IMR-90 (cell line): ENCODE measurements around the gene RRAGD. TPM values are rescaled to one million over a fixed set of nuclear protein-coding genes. Genes with fewer than 3 reads are reported as not detected.

Experiments used
- ATAC-seq: fragments of 200-7000 bp; cut with Tn5 transposase; 2 replicates; pipeline ENCODE4 v1.9.1; 2020; ENCODE audit warnings: low read depth, mild to moderate bottlenecking, moderate library complexity
- BruUV-seq: library from RNA; stranded (reverse); fragments of 400-500 nt; replicated peaks from 2 replicates; lab custom pipeline; 2021; lab: Mats Ljungman, UMichigan
- CTCF ChIA-PET: fragments of 300-600 bp; formaldehyde crosslinking; extraction: SDS; loops from one replicate; lab custom pipeline; 2021; ENCODE audit warnings: antibody characterized with exemption; lab: Yijun Ruan, JAX
- POLR2A ChIA-PET: fragments of 300-600 bp; sonication (Branson Sonifier 250); formaldehyde crosslinking; loops from one replicate; lab custom pipeline; 2022; ENCODE audit warnings: antibody characterized with exemption; ENCODE audit not compliant: unreplicated experiment; lab: Charles Lee
- DNase-seq: peaks from one replicate; pipeline ENCODE4 v3.0.0; 2013
- H2AFZ ChIP-seq: replicated peaks from 2 replicates; pipeline ENCODE3; 2013; ENCODE audit warnings: low read length, mild to moderate bottlenecking; ENCODE audit not compliant: poor library complexity
- H2AK5ac ChIP-seq: 2 replicates; pipeline ENCODE4 v1.6.1; 2013; ENCODE audit warnings: low read depth, low read length, inconsistent platforms
- H2AK9ac ChIP-seq: replicated peaks from 2 replicates; pipeline ENCODE3; 2013; ENCODE audit warnings: mild to moderate bottlenecking, low read depth, low read length, moderate library complexity; ENCODE audit not compliant: poor library complexity
- H2BK120ac ChIP-seq: 2 replicates; pipeline ENCODE4 v1.6.1; 2013; ENCODE audit warnings: low read depth, low read length, inconsistent platforms
- H2BK15ac ChIP-seq: 3 replicates; pipeline ENCODE4 v1.6.1; 2013; ENCODE audit warnings: low read depth, low read length, inconsistent platforms
- H2BK20ac ChIP-seq: 2 replicates; pipeline ENCODE4 v1.6.1; 2013; ENCODE audit warnings: low read depth, mild to moderate bottlenecking, inconsistent platforms, low read length, moderate library complexity
- H2BK5ac ChIP-seq: 2 replicates; pipeline ENCODE4 v1.6.1; 2013; ENCODE audit warnings: mild to moderate bottlenecking, low read depth, low read length, inconsistent platforms; ENCODE audit not compliant: poor library complexity, severe bottlenecking
- H3K14ac ChIP-seq: replicated peaks from 2 replicates; pipeline ENCODE4 v1.6.1; 2013; ENCODE audit warnings: low read depth, low read length, inconsistent platforms
- H3K18ac ChIP-seq: 2 replicates; pipeline ENCODE4 v1.6.1; 2013; ENCODE audit warnings: low read depth, low read length, control low read depth
- H3K23ac ChIP-seq: 2 replicates; pipeline ENCODE4 v1.6.1; 2013; ENCODE audit warnings: low read depth, low read length, inconsistent platforms
- H3K27ac ChIP-seq: 2 replicates; pipeline ENCODE4 v1.5.1; 2013; ENCODE audit warnings: mild to moderate bottlenecking, control low read depth, low read length; ENCODE audit not compliant: insufficient read depth
- H3K27me3 ChIP-seq: 2 replicates; pipeline ENCODE4 v1.6.1; 2013; ENCODE audit warnings: low read length; ENCODE audit not compliant: control insufficient read depth, insufficient read depth
- H3K36me3 ChIP-seq: 2 replicates; pipeline ENCODE4 v1.6.1; 2013; ENCODE audit warnings: low read length, mixed read lengths; ENCODE audit not compliant: control insufficient read depth, insufficient read depth
- H3K4ac ChIP-seq: 2 replicates; pipeline ENCODE4 v1.6.1; 2013; ENCODE audit warnings: low read depth, low read length, inconsistent platforms
- H3K4me1 ChIP-seq: 2 replicates; pipeline ENCODE4 v1.6.1; 2013; ENCODE audit warnings: low read length, mixed read lengths; ENCODE audit not compliant: control insufficient read depth, insufficient read depth
- H3K4me2 ChIP-seq: 2 replicates; pipeline ENCODE4 v1.6.1; 2013; ENCODE audit warnings: low read depth, mild to moderate bottlenecking, control low read depth, low read length, moderate library complexity
- H3K4me3 ChIP-seq: 2 replicates; pipeline ENCODE4 v1.5.1; 2013; ENCODE audit warnings: low read depth, mild to moderate bottlenecking, control low read depth, low read length, moderate library complexity; ENCODE audit not compliant: insufficient read depth
- H3K56ac ChIP-seq: 2 replicates; pipeline ENCODE4 v1.6.1; 2013; ENCODE audit warnings: low read length, inconsistent platforms; ENCODE audit not compliant: insufficient read depth; ENCODE audit errors: extremely low read depth
- H3K79me1 ChIP-seq, 2 experiments: 2 replicates each; pipeline ENCODE4 v1.6.1; 2013; ENCODE audit warnings: low read length in 2 of 2, inconsistent platforms in 1 of 2, low read depth in 1 of 2
- H3K9ac ChIP-seq: 2 replicates; pipeline ENCODE4 v1.6.1; 2013; ENCODE audit warnings: low read depth, low read length, control low read depth
- H3K9me1 ChIP-seq: 2 replicates; pipeline ENCODE4 v1.6.1; 2013; ENCODE audit warnings: low read length, inconsistent platforms; ENCODE audit not compliant: insufficient read depth
- H3K9me3 ChIP-seq: 2 replicates; pipeline ENCODE4 v1.6.1; 2013; ENCODE audit warnings: low read length; ENCODE audit not compliant: control insufficient read depth, insufficient read depth
- H4K20me1 ChIP-seq: 2 replicates; pipeline ENCODE4 v1.6.1; 2013; ENCODE audit warnings: low read length, inconsistent platforms; ENCODE audit not compliant: insufficient read depth
- H4K5ac ChIP-seq: 2 replicates; pipeline ENCODE4 v1.6.1; 2013; ENCODE audit warnings: mild to moderate bottlenecking, low read depth, low read length, control low read depth
- H4K8ac ChIP-seq, 2 experiments: 2 replicates each; pipeline ENCODE4 v1.6.1; 2013; ENCODE audit warnings: low read depth in 2 of 2, low read length in 2 of 2, control low read depth in 1 of 2, inconsistent platforms in 1 of 2
- H4K91ac ChIP-seq: 2 replicates; pipeline ENCODE4 v1.6.1; 2013; ENCODE audit warnings: low read depth, low read length, inconsistent platforms; ENCODE audit not compliant: insufficient read depth
- BHLHE40 ChIP-seq: fragments of 150-350 bp; IDR thresholded peaks from 2 replicates; pipeline ENCODE4 v1.6.1; 2016; ENCODE audit warnings: mild to moderate bottlenecking, low read depth, low read length
- CEBPB ChIP-seq: IDR thresholded peaks from 2 replicates; pipeline ENCODE4 v1.6.1; 2012; ENCODE audit warnings: low read depth, low read length, improper control_type of control experiment
- CHD1 ChIP-seq: IDR thresholded peaks from 2 replicates; pipeline ENCODE4 v1.6.1; 2012; ENCODE audit warnings: low read depth, low read length, improper control_type of control experiment
- CTCF ChIP-seq: conservative IDR thresholded peaks from 2 replicates; pipeline ENCODE4 v1.5.1; 2012; ENCODE audit warnings: mild to moderate bottlenecking, low read depth, low read length, improper control_type of control experiment
- ELK1 ChIP-seq: fragments of 150-350 bp; IDR thresholded peaks from 2 replicates; pipeline ENCODE4 v1.6.1; 2016; ENCODE audit warnings: low read depth, mild to moderate bottlenecking, low read length, moderate library complexity, borderline replicate concordance
- FOS ChIP-seq: fragments of 150-350 bp; IDR thresholded peaks from 2 replicates; pipeline ENCODE4 v1.6.1; 2016; ENCODE audit warnings: low read depth, low read length
- MAFK ChIP-seq: IDR thresholded peaks from 2 replicates; pipeline ENCODE4 v1.6.1; 2012; ENCODE audit warnings: low read depth, low read length, improper control_type of control experiment
- MAZ ChIP-seq: IDR thresholded peaks from 2 replicates; pipeline ENCODE4 v1.6.1; 2012; ENCODE audit warnings: low read depth, mild to moderate bottlenecking, low read length, improper control_type of control experiment, moderate library complexity, borderline replicate concordance
- MXI1 ChIP-seq: IDR thresholded peaks from 2 replicates; pipeline ENCODE4 v1.6.1; 2012; ENCODE audit warnings: low read depth, mild to moderate bottlenecking, low read length, moderate library complexity, borderline replicate concordance
- NFE2L2 ChIP-seq: fragments of 150-350 bp; IDR thresholded peaks from 2 replicates; pipeline ENCODE4 v1.6.1; 2016; ENCODE audit warnings: low read depth, mild to moderate bottlenecking, low read length
- POLR2A ChIP-seq: IDR thresholded peaks from 2 replicates; pipeline ENCODE4 v1.6.1; 2012; ENCODE audit warnings: mild to moderate bottlenecking, low read depth, low read length
- RAD21 ChIP-seq: IDR thresholded peaks from 2 replicates; pipeline ENCODE4 v1.6.1; 2012; ENCODE audit warnings: low read length, improper control_type of control experiment
- RCOR1 ChIP-seq: IDR thresholded peaks from 2 replicates; pipeline ENCODE4 v1.6.1; 2012; ENCODE audit warnings: mild to moderate bottlenecking, low read length, improper control_type of control experiment; ENCODE audit not compliant: insufficient replicate concordance
- RFX5 ChIP-seq: IDR thresholded peaks from 2 replicates; pipeline ENCODE4 v1.8.0; 2012; ENCODE audit warnings: low read depth, mild to moderate bottlenecking, low read length, moderate library complexity
- SMC3 ChIP-seq: fragments of 150-350 bp; IDR thresholded peaks from 2 replicates; pipeline ENCODE4 v1.6.1; 2016; ENCODE audit warnings: low read depth, mild to moderate bottlenecking, antibody characterized with exemption, low read length, moderate library complexity
- WGBS, 2 experiments: methylation state at CpG; one replicate each; pipeline versions ENCODE4 v1.1.5 to v1.1.7; 2013; ENCODE audit warnings: missing lambda C conversion rate in 2 of 2; ENCODE audit not compliant: insufficient read length in 1 of 2; ENCODE audit errors: extremely low coverage in 2 of 2; 5-methylcytosine and 5-hydroxymethylcytosine counted together
- dilution Hi-C: fragments of 300-500 bp; cut with HindIII; formaldehyde crosslinking; loops from one replicate; pipeline ENCODE4 v1.14.3; 2018; ENCODE audit warnings: low sequenced_read_pairs; ENCODE audit not compliant: unreplicated experiment
- in situ Hi-C: fragments of 300-500 bp; cut with MboI; formaldehyde crosslinking; loops from 3 replicates; pipeline ENCODE4 v1.14.3; 2019; ENCODE audit warnings: low sequenced_read_pairs, inconsistent platforms, mixed read lengths
- intact Hi-C: fragments of 100-400 bp; cut with micrococcal nuclease; formaldehyde crosslinking; loops from 2 replicates; pipeline ENCODE4 v1.10.0; 2022
- polyA plus RNA-seq, 3 experiments: library from polyadenylated mRNA; depleted of rRNA; stranded (reverse); fragments of >200 nt; gene quantifications; 2 replicates each; pipeline ENCODE4 v1.2.3, GENCODE V29; 2012; ENCODE audit warnings: low replicate concordance in 1 of 3
- total RNA-seq: library from RNA; depleted of rRNA; stranded (reverse); fragments of >200 nt; gene quantifications from 2 replicates; pipeline ENCODE4 v1.2.3, GENCODE V29; 2012
- TF ChIP-seq, protein P1 (sequence below): fragments of 150-350 bp; IDR thresholded peaks from 2 replicates; pipeline ENCODE4 v1.6.1; 2017; ENCODE audit warnings: mild to moderate bottlenecking, antibody characterized with exemption, low read length, low read depth

RRAGD gene
- total and polyA plus RNA-seq, 2 of the 4 experiments (the other 2 are of a cell fraction), result not detected

DNA sequence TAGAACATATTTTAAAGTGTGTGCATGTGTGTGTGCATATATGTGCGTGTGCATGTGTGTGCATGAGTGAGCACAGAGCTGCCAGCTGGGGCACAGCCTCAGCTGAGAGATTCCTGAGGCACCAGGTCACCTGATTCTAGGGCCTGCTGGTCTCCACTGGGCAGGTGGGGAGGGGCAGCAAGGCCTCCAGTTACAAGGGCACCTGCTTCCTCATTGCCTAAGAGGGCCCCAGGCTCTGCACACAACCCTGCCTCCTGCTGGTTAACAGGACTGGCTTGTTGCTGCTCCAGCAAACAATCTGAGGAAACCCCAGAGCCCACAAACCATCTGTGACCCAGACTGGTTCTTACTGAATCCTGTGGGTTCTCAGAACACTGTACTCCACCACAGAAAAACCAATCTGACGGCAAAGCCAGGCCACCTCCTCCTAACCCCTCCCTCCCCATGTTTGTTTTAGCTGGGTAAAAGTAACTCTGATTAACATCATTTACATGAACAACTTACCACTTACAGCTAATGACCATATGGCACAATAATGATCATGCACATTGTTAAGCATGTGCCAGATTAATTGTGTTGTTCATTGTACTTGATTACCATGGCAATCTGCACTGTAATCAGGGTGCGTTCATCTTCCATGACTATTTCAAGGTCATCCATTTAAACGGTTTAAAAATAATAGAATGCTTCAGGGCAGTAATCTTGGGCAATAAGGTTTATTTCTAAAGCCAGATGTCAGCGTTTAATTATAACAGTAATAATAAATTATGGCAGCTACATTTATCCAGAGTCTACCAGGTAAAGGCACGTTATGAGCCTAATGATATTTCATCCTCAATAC lies 36.4 kb downstream of the RRAGD start:
- no peak overlapping the region for H3K18ac ChIP-seq
- H4K91ac ChIP-seq, result no peak overlapping the region
- H4K5ac ChIP-seq, result no peak overlapping the region
- dilution Hi-C loops, result no loop called here
- no peak overlapping the region for H3K9ac ChIP-seq
- no peak overlapping the region for H2AFZ ChIP-seq
- ATAC-seq (no peak), DNase-seq (no peak)
- H2AK9ac ChIP-seq, result no peak overlapping the region
- in situ Hi-C loops, result no loop called here
- H3K36me3 ChIP-seq, result no peaks in the 10 kb centered on the region
- H3K56ac ChIP-seq, result no peak overlapping the region
- WGBS, 2 experiments, result no CpG with 5 or more reads among the region's 6 CpGs
- ChIA-PET POLR2A (no interaction called here), CTCF (no interaction called here)
- no peak overlapping the region for H2BK15ac ChIP-seq
- no TSS peak for BruUV-seq
- peaks cover 4% of the 10 kb centered on the region for H3K27me3 ChIP-seq
- intact Hi-C loops, result no loop called here
- no peak overlapping the region for H3K4ac ChIP-seq
- no peak overlapping the region for H2BK20ac ChIP-seq
- TF ChIP-seq MAFK (no peak), RFX5 (no peak), MXI1 (no peak), BHLHE40 (no peak), ELK1 (no peak), RAD21 (no peak), CEBPB (no peak), CHD1 (no peak), FOS (no peak), CTCF (no peak), SMC3 (no peak), RCOR1 (no peak), MAZ (no peak), POLR2A (no peak), NFE2L2 (no peak)
- TF ChIP-seq, protein P1, sequence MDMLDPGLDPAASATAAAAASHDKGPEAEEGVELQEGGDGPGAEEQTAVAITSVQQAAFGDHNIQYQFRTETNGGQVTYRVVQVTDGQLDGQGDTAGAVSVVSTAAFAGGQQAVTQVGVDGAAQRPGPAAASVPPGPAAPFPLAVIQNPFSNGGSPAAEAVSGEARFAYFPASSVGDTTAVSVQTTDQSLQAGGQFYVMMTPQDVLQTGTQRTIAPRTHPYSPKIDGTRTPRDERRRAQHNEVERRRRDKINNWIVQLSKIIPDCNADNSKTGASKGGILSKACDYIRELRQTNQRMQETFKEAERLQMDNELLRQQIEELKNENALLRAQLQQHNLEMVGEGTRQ, result no peak
- H2BK5ac ChIP-seq, result no peak overlapping the region
- no peak overlapping the region for H4K8ac ChIP-seq
- H3K79me1 ChIP-seq, result no peaks in the 10 kb centered on the region
- no peak overlapping the region for H3K4me3 ChIP-seq
- no peak overlapping the region for H3K27ac ChIP-seq
- H2AK5ac ChIP-seq, result no peak overlapping the region
- no peaks in the 10 kb centered on the region for H4K20me1 ChIP-seq
- H3K23ac ChIP-seq, result no peak overlapping the region
- no peak overlapping the region for H3K4me2 ChIP-seq
- no peaks in the 10 kb centered on the region for H3K9me3 ChIP-seq
- H3K4me1 ChIP-seq, result no peaks in the 10 kb centered on the region
- no peaks in the 10 kb centered on the region for H3K9me1 ChIP-seq
- no peak overlapping the region for H2BK120ac ChIP-seq
- H3K14ac ChIP-seq, result no peak overlapping the region
